Ishikawa (cell line): ENCODE results near the gene ZBTB12.

Experiments
- CEBPB ChIP-seq: IDR thresholded peaks from 2 replicates; pipeline ENCODE4 v1.6.1; 2012
- CREB1 ChIP-seq: IDR thresholded peaks from 2 replicates; pipeline ENCODE4 v1.6.1; 2012; ENCODE audit warnings: low read depth
- EGR1 ChIP-seq: IDR thresholded peaks from 2 replicates; pipeline ENCODE4 v1.6.1; 2012
- EP300 ChIP-seq: IDR thresholded peaks from 2 replicates; pipeline ENCODE4 v1.6.1; 2012; ENCODE audit warnings: borderline replicate concordance
- FOXM1 ChIP-seq: IDR thresholded peaks from 2 replicates; pipeline ENCODE4 v1.6.1; 2012; ENCODE audit warnings: low read depth, borderline replicate concordance
- NFIC ChIP-seq: IDR thresholded peaks from 2 replicates; pipeline ENCODE4 v1.6.1; 2012
- RAD21 ChIP-seq: IDR thresholded peaks from 2 replicates; pipeline ENCODE4 v1.6.1; 2012; ENCODE audit warnings: low read depth
- TAF1 ChIP-seq: IDR thresholded peaks from 2 replicates; pipeline ENCODE4 v1.6.1; 2012; ENCODE audit warnings: low read depth, mild to moderate bottlenecking
- TCF12 ChIP-seq: IDR thresholded peaks from 2 replicates; pipeline ENCODE4 v1.6.1; 2012; ENCODE audit warnings: low read depth
- TEAD4 ChIP-seq: IDR thresholded peaks from 2 replicates; pipeline ENCODE4 v1.6.1; 2012
- YY1 ChIP-seq: IDR thresholded peaks from 2 replicates; pipeline ENCODE4 v1.6.1; 2012; ENCODE audit warnings: low read depth
- ZBTB7A ChIP-seq: IDR thresholded peaks from 2 replicates; pipeline ENCODE4 v1.6.1; 2012; ENCODE audit warnings: low read depth
- TF ChIP-seq, protein P1 (sequence below): IDR thresholded peaks from 2 replicates; pipeline ENCODE4 v1.6.1; 2012
- TF ChIP-seq, protein P2 (sequence below): IDR thresholded peaks from 2 replicates; pipeline ENCODE4 v1.6.1; 2012
- TF ChIP-seq, protein P3 (sequence below): IDR thresholded peaks from 2 replicates; pipeline ENCODE4 v1.6.1; 2012; ENCODE audit warnings: low read depth, mild to moderate bottlenecking

ZBTB12 gene

DNA sequence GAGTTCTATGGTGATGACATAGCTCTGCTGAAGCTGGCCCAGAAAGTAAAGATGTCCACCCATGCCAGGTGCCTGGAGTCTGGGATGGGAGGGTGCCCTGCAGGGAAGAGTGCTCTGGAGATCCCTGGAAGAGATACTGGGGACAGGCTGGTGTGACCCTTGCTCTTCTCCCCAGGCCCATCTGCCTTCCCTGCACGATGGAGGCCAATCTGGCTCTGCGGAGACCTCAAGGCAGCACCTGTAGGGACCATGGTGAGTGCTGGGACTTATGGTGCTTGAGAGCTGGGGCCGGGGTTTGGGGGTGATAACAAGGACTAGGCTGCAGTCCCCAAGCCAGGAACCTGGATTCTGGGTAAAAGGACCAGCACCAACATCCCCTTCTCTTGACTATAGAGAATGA lies 41.9 kb upstream of the ZBTB12 start:
- TF ChIP-seq RAD21, result no peak
- TF ChIP-seq, protein P1, sequence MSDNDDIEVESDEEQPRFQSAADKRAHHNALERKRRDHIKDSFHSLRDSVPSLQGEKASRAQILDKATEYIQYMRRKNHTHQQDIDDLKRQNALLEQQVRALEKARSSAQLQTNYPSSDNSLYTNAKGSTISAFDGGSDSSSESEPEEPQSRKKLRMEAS, result no peak
- TF ChIP-seq YY1, result no peak
- no peak for TF ChIP-seq CREB1
- no peak for TF ChIP-seq NFIC

DNA sequence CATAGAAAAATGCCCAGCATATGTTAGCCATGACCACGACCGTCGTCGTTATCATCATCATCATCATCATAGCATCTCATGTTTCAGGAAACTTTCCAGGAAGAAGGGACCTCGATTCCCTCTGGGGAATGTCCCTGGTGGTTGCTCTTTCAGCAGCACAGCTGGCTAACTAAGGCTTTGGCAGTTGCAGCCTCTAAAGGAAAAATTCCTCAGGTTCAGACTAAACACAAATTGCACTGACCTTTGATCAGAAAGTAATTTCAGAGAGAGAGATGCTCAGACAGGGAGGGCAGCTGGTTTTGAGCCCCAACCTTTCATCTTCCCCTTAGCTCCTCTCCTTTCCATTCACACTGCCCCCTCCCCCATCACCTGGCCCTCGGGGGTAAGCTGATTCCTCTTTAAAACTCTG lies 38.4 kb upstream of the ZBTB12 start:
- TF ChIP-seq NFIC (no peak), YY1 (no peak), CREB1 (no peak), EGR1 (no peak), TAF1 (no peak), FOXM1 (no peak), CEBPB (no peak), ZBTB7A (no peak), TEAD4 (no peak), EP300 (no peak), RAD21 (no peak), TCF12 (no peak)
- TF ChIP-seq, protein P2, sequence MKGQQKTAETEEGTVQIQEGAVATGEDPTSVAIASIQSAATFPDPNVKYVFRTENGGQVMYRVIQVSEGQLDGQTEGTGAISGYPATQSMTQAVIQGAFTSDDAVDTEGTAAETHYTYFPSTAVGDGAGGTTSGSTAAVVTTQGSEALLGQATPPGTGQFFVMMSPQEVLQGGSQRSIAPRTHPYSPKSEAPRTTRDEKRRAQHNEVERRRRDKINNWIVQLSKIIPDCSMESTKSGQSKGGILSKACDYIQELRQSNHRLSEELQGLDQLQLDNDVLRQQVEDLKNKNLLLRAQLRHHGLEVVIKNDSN, result no peak
- TF ChIP-seq, protein P3, sequence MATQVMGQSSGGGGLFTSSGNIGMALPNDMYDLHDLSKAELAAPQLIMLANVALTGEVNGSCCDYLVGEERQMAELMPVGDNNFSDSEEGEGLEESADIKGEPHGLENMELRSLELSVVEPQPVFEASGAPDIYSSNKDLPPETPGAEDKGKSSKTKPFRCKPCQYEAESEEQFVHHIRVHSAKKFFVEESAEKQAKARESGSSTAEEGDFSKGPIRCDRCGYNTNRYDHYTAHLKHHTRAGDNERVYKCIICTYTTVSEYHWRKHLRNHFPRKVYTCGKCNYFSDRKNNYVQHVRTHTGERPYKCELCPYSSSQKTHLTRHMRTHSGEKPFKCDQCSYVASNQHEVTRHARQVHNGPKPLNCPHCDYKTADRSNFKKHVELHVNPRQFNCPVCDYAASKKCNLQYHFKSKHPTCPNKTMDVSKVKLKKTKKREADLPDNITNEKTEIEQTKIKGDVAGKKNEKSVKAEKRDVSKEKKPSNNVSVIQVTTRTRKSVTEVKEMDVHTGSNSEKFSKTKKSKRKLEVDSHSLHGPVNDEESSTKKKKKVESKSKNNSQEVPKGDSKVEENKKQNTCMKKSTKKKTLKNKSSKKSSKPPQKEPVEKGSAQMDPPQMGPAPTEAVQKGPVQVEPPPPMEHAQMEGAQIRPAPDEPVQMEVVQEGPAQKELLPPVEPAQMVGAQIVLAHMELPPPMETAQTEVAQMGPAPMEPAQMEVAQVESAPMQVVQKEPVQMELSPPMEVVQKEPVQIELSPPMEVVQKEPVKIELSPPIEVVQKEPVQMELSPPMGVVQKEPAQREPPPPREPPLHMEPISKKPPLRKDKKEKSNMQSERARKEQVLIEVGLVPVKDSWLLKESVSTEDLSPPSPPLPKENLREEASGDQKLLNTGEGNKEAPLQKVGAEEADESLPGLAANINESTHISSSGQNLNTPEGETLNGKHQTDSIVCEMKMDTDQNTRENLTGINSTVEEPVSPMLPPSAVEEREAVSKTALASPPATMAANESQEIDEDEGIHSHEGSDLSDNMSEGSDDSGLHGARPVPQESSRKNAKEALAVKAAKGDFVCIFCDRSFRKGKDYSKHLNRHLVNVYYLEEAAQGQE, result no peak
- TF ChIP-seq, protein P1, result no peak

DNA sequence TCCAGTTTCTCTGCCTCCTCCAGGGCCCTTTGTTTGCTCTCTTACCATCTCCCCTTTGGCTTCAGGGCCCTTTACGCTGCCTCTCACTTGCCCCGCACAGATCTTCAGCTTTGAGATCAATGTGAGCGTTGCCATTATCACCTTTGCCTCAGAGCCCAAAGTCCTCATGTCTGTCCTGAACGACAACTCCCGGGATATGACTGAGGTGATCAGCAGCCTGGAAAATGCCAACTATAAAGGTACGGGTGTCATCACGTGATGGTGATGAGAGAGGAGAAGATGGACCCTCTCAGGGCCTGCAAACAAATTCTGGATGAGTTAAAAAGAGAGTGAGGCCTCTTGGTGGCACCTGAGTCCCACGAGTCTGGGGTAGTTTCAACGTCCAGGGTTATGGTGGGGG lies 33.9 kb upstream of the ZBTB12 start:
- TF ChIP-seq FOXM1 (no peak), TEAD4 (no peak)

DNA sequence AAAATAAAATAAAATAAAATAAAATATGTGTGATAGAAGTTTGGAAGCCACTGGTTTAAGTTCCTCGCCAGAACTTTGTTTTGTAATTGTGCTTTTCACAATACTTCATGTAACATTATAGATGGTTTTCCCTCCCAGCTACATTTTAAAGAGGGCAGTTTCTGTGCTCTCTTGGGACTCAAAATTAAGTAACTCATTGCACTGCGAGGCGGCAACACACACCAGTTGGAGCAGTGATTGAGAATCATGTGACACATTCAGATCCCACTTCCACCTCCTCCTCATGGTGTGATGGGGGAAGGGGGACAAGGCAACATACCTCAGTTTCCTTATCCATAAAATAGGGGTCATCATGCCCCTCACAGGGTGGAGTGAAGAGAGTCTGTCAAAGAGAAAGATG lies 33.1 kb upstream of the ZBTB12 start:
- no peak for TF ChIP-seq CREB1
- no peak for TF ChIP-seq TEAD4
- no peak for TF ChIP-seq EP300
- TF ChIP-seq, protein P2, result no peak
- TF ChIP-seq YY1, result no peak
- TF ChIP-seq RAD21, result no peak
- no peak for TF ChIP-seq TCF12
- TF ChIP-seq NFIC, result no peak
- TF ChIP-seq, protein P1, result no peak
- no peak for TF ChIP-seq ZBTB7A
- TF ChIP-seq TAF1, result no peak
- no peak for TF ChIP-seq CEBPB
- TF ChIP-seq EGR1, result no peak
- no peak for TF ChIP-seq FOXM1

DNA sequence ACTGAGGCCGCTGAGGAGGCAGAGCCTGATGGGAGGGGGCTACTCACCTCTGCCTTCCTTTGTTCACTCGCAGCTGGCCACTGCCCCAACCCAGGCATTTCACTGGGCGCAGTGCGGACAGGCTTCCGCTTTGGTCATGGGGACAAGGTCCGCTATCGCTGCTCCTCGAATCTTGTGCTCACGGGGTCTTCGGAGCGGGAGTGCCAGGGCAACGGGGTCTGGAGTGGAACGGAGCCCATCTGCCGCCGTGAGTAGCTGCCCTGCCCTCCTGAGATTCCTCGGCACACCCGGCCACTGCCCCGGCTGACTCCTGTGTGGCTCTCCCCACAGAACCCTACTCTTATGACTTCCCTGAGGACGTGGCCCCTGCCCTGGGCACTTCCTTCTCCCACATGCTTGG lies 31.7 kb upstream of the ZBTB12 start:
- TF ChIP-seq EGR1 (no peak), TCF12 (no peak), TAF1 (no peak), YY1 (no peak), TEAD4 (no peak), FOXM1 (no peak)
- TF ChIP-seq, protein P2, result no peak

DNA sequence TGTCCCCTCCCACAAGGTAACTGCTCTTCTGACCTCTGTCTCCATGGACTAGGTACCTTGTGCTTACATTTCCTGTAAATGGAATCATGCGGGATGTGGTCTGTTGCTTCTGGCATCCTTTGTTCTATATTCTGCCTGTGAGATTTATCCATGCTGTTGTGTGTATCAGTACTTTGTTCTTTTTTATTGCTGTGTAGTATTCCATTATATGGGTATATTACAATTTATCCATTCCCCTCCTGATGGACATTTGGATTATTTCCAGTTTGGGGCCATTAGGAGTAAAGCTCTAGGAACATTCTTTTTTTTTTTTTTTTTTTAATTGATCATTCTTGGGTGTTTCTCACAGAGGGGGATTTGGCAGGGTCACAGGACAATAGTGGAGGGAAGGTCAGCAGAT lies 29.1 kb upstream of the ZBTB12 start:
- TF ChIP-seq TEAD4 (no peak), CEBPB (no peak), RAD21 (no peak), FOXM1 (no peak), TCF12 (no peak), YY1 (no peak), EP300 (no peak), EGR1 (no peak), TAF1 (no peak), CREB1 (no peak)
- TF ChIP-seq, protein P1, result no peak
- TF ChIP-seq, protein P2, result no peak
- TF ChIP-seq, protein P3, result no peak
